ENCODE results near the gene CARD9. TPM values are rescaled to one million over a fixed set of nuclear protein-coding genes. Genes with fewer than 3 reads are reported as not detected.

The CARD9 gene
- total RNA-seq, 1 donor from 2014 or later = 15.0 TPM

DNA sequence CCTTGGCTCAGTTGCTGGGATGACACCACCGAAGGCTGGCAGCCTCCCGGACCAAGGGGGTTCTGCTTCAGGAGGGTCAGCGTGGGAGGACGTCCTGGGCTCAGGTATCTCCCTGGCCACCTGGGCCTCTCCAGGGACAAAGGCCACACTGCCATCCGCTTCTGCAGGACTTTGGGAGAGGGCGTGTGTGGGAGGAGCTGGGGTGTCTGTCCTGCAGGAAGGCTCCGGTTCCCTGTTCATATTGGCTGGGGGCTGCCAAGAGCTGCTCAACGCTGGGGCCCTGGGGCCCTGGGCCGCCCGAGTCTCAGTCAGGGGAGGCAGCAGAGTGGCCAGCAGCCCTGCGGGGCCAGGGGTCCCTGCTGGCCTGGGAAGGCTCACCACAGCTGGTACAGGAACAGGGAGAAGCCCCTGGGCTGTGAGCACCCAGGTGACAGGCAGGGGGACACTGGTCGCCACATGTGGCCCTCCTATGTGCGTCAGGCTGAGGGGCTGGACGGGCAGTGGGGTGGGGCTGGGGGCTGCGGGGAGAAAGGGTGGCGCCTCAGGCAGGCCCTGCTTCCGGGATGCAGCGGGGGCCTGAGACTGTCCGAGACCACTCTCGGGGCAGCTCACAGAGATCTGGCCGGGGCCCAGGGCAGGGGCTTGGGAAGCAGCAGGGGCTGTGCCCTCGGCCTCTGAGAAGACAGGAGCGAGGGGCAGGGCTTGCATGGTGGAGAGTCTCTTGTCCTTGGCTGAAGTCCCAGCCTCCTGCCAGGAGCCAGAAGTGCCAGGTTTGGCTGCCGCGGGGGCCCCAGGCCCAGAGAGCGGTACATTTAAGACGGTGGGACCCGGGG is 4.9 kb upstream of the CARD9 start:
- Histone ChIP-seq H3K4me3 (no peak overlapping the region), H3K27me3 (ENCODE audit: low read depth) (no peaks in the 10 kb centered on the region), H3K4me1 (no peaks in the 10 kb centered on the region), H3K27ac (no peak overlapping the region), H3K9me3 (no peaks in the 10 kb centered on the region), H3K36me3 (peaks cover 51% of the 10 kb centered on the region)
- intact Hi-C loops (cut with DNase I) = no loop called here
- no peak for DNase-seq
- ATAC-seq = no peak
- TF ChIP-seq, protein P1, sequence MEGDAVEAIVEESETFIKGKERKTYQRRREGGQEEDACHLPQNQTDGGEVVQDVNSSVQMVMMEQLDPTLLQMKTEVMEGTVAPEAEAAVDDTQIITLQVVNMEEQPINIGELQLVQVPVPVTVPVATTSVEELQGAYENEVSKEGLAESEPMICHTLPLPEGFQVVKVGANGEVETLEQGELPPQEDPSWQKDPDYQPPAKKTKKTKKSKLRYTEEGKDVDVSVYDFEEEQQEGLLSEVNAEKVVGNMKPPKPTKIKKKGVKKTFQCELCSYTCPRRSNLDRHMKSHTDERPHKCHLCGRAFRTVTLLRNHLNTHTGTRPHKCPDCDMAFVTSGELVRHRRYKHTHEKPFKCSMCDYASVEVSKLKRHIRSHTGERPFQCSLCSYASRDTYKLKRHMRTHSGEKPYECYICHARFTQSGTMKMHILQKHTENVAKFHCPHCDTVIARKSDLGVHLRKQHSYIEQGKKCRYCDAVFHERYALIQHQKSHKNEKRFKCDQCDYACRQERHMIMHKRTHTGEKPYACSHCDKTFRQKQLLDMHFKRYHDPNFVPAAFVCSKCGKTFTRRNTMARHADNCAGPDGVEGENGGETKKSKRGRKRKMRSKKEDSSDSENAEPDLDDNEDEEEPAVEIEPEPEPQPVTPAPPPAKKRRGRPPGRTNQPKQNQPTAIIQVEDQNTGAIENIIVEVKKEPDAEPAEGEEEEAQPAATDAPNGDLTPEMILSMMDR (IDR thresholded peaks at IDR 0.05) = no peak

GRCh38 chr9:136377341-136378169 is 4.1 kb upstream of the CARD9 start:
- DNase-seq (no peak), ATAC-seq (no peak)
- intact Hi-C loops (cut with DNase I) = no loop called here
- no peak overlapping the region for H3K4me3 ChIP-seq
- TF ChIP-seq, protein P1 (IDR thresholded peaks at IDR 0.05) = no peak
- peaks cover 5% of the 10 kb centered on the region for H3K4me1 ChIP-seq
- no peaks in the 10 kb centered on the region for H3K9me3 ChIP-seq
- peaks cover 42% of the 10 kb centered on the region for H3K36me3 ChIP-seq
- no peaks in the 10 kb centered on the region for H3K27me3 ChIP-seq (ENCODE audit: low read depth)
- H3K27ac ChIP-seq = no peak overlapping the region

- ATAC-seq (no peak), DNase-seq (no peak)
- Histone ChIP-seq H3K27me3 (ENCODE audit: low read depth) (no peaks in the 10 kb centered on the region), H3K4me1 (peaks cover 15% of the 10 kb centered on the region), H3K9me3 (no peaks in the 10 kb centered on the region), H3K4me3 (no peak overlapping the region), H3K36me3 (peaks cover 31% of the 10 kb centered on the region), H3K27ac (no peak overlapping the region)
- intact Hi-C loops (cut with DNase I) = no loop called here
- TF ChIP-seq, protein P1 (IDR thresholded peaks at IDR 0.05) = no peak
These were observed 3.0 kb upstream of the CARD9 start for GRCh38 chr9:136376457-136376856.

DNA sequence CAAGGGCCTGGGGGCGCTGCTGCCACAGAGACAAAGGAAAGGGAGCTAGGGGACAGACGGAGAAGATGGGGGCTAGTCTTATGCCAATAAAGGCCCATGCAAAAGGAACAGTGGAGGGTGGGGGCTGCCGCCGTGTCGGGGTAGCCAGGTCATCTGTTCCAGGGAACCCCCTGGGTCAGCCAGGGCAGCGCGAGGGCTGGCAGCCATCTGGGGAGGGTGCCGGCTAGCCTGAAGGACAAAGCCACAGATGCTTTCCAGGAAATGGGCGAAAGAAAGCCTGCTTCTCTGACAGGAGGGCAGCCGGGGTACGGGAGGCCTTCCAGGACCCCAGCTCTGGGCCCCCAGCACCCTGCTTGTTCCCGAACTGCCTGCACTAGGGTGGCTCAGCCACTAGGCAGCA is 1.6 kb upstream of the CARD9 start:
- no peak overlapping the region for H3K27ac ChIP-seq
- H3K9me3 ChIP-seq = no peaks in the 10 kb centered on the region
- H3K27me3 ChIP-seq (ENCODE audit: low read depth) = no peaks in the 10 kb centered on the region
- peaks cover 15% of the 10 kb centered on the region for H3K4me1 ChIP-seq
- no peak for DNase-seq
- TF ChIP-seq, protein P1 (IDR thresholded peaks at IDR 0.05) = no peak
- H3K4me3 ChIP-seq = no peak overlapping the region
- intact Hi-C loops (cut with DNase I) = no loop called here
- ATAC-seq = no peak
- H3K36me3 ChIP-seq = peaks cover 18% of the 10 kb centered on the region

DNA sequence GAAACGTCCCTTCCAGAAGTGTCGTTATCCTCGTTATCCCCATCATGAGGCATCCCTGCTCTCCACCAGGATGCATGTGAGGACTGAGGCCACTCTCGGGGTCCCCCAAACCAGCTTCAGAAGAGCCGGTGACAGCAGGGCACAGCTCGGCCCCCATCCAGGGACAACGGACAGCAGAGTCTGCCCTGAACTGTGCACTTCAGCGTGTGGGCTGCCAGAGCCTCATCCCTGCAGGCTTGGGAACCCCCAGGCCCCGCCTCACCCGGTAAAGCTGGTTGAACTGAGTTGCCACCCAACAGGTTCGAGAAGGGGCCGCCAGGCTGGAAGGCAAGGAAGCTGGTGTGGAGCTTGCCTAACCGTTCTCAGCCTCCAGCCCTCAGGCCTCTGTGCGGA is 710 bp upstream of the CARD9 start:
- no peak overlapping the region for H3K4me3 ChIP-seq
- TF ChIP-seq, protein P1 (IDR thresholded peaks at IDR 0.05) = no peak
- no peak for ATAC-seq
- H3K9me3 ChIP-seq = no peaks in the 10 kb centered on the region
- H3K4me1 ChIP-seq = peaks cover 15% of the 10 kb centered on the region
- H3K36me3 ChIP-seq = peaks cover 9% of the 10 kb centered on the region
- no peak overlapping the region for H3K27ac ChIP-seq
- H3K27me3 ChIP-seq (ENCODE audit: low read depth) = no peaks in the 10 kb centered on the region
- intact Hi-C loops (cut with DNase I) = no loop called here
- DNase-seq = no peak
